ENCODE data around the gene HYAL4.

GRCh38 chr7:123879628-123880027 is 34.7 kb downstream of the HYAL4 start:
- TF ChIP-seq, protein P1, sequence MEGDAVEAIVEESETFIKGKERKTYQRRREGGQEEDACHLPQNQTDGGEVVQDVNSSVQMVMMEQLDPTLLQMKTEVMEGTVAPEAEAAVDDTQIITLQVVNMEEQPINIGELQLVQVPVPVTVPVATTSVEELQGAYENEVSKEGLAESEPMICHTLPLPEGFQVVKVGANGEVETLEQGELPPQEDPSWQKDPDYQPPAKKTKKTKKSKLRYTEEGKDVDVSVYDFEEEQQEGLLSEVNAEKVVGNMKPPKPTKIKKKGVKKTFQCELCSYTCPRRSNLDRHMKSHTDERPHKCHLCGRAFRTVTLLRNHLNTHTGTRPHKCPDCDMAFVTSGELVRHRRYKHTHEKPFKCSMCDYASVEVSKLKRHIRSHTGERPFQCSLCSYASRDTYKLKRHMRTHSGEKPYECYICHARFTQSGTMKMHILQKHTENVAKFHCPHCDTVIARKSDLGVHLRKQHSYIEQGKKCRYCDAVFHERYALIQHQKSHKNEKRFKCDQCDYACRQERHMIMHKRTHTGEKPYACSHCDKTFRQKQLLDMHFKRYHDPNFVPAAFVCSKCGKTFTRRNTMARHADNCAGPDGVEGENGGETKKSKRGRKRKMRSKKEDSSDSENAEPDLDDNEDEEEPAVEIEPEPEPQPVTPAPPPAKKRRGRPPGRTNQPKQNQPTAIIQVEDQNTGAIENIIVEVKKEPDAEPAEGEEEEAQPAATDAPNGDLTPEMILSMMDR (IDR thresholded peaks at IDR 0.05): no peak
- TF ChIP-seq POLR2A (IDR thresholded peaks at IDR 0.05): no peak
